Stomach (tissue), 4 donors: ENCODE measurements around the gene CSNK2A3.

Source experiments
- EP300 ChIP-seq: sonication (generic); formaldehyde crosslinking; IDR thresholded peaks from one replicate; pipeline ENCODE4 v1.6.1; 2017; ENCODE audit warnings: antibody characterized with exemption
- TF ChIP-seq, protein P1 (sequence below), 7 experiments: fragments of 450-650 bp in 4 of 7; fragments of 200-600 bp in 3 of 7; sonication (generic) in 3 of 7; IDR thresholded peaks; one replicate each; pipeline ENCODE4 v1.5.1; 2016 to 2019; ENCODE audit warnings: antibody characterized with exemption in 7 of 7, control low read depth in 2 of 7, mild to moderate bottlenecking in 1 of 7

GRCh38 chr11:11397036-11397415 lies 44.0 kb upstream of the CSNK2A3 start:
- TF ChIP-seq EP300 = no peak
- TF ChIP-seq, protein P1, sequence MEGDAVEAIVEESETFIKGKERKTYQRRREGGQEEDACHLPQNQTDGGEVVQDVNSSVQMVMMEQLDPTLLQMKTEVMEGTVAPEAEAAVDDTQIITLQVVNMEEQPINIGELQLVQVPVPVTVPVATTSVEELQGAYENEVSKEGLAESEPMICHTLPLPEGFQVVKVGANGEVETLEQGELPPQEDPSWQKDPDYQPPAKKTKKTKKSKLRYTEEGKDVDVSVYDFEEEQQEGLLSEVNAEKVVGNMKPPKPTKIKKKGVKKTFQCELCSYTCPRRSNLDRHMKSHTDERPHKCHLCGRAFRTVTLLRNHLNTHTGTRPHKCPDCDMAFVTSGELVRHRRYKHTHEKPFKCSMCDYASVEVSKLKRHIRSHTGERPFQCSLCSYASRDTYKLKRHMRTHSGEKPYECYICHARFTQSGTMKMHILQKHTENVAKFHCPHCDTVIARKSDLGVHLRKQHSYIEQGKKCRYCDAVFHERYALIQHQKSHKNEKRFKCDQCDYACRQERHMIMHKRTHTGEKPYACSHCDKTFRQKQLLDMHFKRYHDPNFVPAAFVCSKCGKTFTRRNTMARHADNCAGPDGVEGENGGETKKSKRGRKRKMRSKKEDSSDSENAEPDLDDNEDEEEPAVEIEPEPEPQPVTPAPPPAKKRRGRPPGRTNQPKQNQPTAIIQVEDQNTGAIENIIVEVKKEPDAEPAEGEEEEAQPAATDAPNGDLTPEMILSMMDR (IDR thresholded peaks at IDR 0.05) = no peak
